Activated naive CD4-positive, alpha-beta T cell treated with anti-CD3 and anti-CD28 coated beads, Interleukin-2, amount 10 ng/mL, durations not matched to agents 5 hours and 36 hours (primary cell): ENCODE results near the gene SDS. TPM values are rescaled to one million over a fixed set of nuclear protein-coding genes. Genes with fewer than 3 reads are reported as not detected.

Experiments used
- total RNA-seq, 2 experiments: library from RNA; stranded (reverse); gene quantifications; one replicate each; pipeline ENCODE4 v1.2.3, GENCODE V29; 2021

SDS gene
- not detected for total RNA-seq

DNA sequence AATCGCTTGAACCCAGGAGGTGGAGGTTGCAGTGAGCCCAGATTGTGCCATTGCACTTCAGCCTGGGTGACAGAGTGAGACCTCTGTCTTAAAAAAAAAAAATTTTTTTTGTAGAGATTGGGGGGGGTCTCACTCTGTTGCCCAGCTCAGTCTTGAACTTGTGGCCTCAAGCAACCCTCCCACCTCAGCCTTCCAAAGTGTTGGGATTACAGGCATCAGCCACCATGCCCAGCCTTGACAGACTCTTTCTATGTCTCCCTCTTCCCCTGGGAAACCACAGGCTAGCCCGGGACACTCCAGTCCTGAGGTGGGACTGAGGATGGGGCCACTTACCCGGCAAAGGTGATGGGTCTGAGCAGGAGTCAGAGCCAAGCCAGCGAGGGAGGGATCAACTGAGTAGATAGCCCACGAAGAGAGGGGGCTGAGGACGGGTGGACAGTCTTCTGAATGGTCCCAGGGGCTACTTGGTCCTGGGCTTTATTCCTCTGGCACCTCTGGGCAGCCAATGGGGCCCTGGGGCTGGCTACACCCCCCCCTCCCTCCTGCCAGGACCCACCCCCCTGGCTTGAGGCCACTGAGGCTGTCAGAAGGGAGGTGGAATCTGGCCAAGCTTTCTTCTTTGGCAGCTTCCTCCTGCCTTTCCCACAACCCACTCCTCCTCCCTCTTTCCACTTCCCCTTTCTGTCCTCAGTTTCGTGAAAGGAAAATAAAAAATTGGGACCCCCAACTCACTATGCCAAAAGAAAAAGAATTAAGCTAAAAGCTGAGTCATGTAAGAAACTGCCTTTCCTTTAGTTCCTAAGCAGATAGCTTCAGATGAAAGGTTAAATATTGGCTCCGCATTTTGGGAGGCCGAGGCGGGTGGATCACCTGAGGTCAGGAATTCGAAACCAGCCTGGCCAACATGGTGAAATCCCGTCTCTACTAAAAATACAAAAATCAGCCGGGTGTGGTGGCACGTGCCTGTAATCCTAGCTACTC lies at the start of gene SDS:
Gene SDS, minus strand, starts transcription at position 453 of the 981 bp plus-strand sequence. CDS start 4,179 bp downstream, outside the sequence.

DNA sequence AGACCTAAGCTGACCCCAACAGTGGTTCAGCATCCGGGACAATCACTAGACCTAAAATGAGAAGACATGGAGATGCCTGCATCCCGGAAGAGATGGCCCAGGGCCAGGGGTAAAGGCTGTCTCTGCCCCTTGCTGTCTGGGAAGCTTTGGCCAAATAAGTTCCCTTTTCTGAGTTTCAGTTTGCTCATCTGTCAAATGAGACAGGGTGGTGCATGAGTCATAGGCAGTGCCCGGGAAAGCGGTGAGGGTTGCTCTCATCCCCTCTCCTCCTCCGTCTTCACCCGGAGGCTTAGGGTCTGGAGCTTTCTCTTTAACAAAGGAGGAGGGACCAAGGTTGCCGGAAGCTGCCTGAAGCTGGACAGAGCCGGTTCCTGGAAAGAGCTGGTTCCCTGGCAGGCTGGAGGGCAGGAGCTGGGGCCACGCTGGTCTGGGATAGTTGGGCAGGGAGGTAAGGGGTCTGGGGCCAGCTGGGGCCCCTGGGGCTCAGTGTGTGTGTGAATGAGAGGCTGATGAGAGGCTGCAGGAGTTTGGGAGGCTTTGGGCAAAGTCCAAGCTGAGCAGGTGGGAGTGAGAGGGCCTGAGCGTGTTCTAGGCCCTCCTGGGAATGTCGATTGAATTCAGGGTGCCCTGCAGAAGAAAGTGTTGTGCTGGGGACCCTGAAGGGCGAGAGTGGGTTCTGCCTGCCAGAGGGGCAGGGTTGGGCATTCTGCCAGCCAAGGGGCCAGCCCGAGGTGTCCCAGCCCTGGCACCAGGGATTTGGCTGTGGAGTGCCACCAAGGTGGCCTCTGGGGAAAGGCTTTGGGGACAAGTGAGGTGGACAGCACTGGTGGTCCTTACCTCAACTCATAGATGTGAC lies 18.6 kb upstream of the SDS start, which contains the start of gene SDSL:
Gene SDSL, plus strand, starts transcription at position 351 of the 856 bp plus-strand sequence. CDS start 5,603 bp downstream, outside the sequence.

GRCh38 chr12:113358381-113359132 lies 45.1 kb downstream of the SDS start, which contains the start of gene PLBD2:
TSS of gene PLBD2 (plus strand) at chr12:113358587. CDS start at chr12:113358601, 14 bp downstream.

Other genes starting within 250 kb of the SDS start
- 10 to 100 TPM; 67.4 to 71.1 TPM for gene DDX54, start 218.4 kb downstream of the SDS start, total RNA-seq
- 10 to 100 TPM; 13.3 to 17.6 TPM for gene RITA1, start 218.2 kb downstream of the SDS start, total RNA-seq
- gene TPCN1, start 182.4 kb downstream of the SDS start, total RNA-seq, result 10 to 100 TPM; 27.3 to 29.0 TPM
- gene SLC8B1, start 68.8 kb downstream of the SDS start, total RNA-seq, result 10 to 100 TPM; 34.4 to 35.4 TPM
- 10 to 100 TPM; 10.2 to 10.5 TPM for gene PLBD2, start 45.3 kb downstream of the SDS start, total RNA-seq
- gene SDSL, start 18.5 kb upstream of the SDS start, total RNA-seq, result not detected
- not detected for gene LHX5, start 68.0 kb upstream of the SDS start, total RNA-seq